SK-N-SH (cell line): Measurements from ENCODE around the gene NANS.

Source experiments
- CHD2 ChIP-seq: fragments of 150-350 bp; IDR thresholded peaks from 2 replicates; pipeline ENCODE4 v1.6.1; 2018; ENCODE audit warnings: low read length; ENCODE audit not compliant: partially characterized antibody
- EZH2phosphoT487 ChIP-seq: fragments of 200-600 bp; sonication (generic); IDR thresholded peaks from 2 replicates; pipeline ENCODE4 v1.6.1; 2017; ENCODE audit warnings: low read depth, mixed run types, mild to moderate bottlenecking, antibody characterized with exemption, moderate library complexity, borderline replicate concordance
- FOXJ3 ChIP-seq: sonication (generic); formaldehyde crosslinking; IDR thresholded peaks from 2 replicates; pipeline ENCODE4 v1.5.1; 2020; ENCODE audit warnings: mild to moderate bottlenecking, missing genetic modification reagents
- JUND ChIP-seq: IDR thresholded peaks from 2 replicates; pipeline ENCODE4 v1.4.0; 2012
- MXI1 ChIP-seq: IDR thresholded peaks from 2 replicates; pipeline ENCODE4 v1.6.1; 2012; ENCODE audit warnings: mild to moderate bottlenecking, low read depth, low read length, improper control_type of control experiment
- NFIC ChIP-seq: IDR thresholded peaks from 2 replicates; pipeline ENCODE4 v1.4.0; 2012; ENCODE audit warnings: borderline replicate concordance
- POLR2AphosphoS5 ChIP-seq: IDR thresholded peaks from 2 replicates; pipeline ENCODE4 v1.6.1; 2012; ENCODE audit warnings: low read depth, low read length
- RFX5 ChIP-seq: IDR thresholded peaks from 2 replicates; pipeline ENCODE4 v1.6.1; 2012; ENCODE audit warnings: mild to moderate bottlenecking, improper control_type of control experiment, low read length
- TAF1 ChIP-seq: IDR thresholded peaks from 2 replicates; pipeline ENCODE4 v1.6.1; 2012; ENCODE audit warnings: low read depth, mild to moderate bottlenecking, low read length, moderate library complexity, borderline replicate concordance
- TCF12 ChIP-seq: IDR thresholded peaks from 2 replicates; pipeline ENCODE4 v1.4.0; 2012
- TF ChIP-seq, protein P1 (sequence below): IDR thresholded peaks from 2 replicates; pipeline ENCODE4 v1.6.1; 2012; ENCODE audit warnings: mild to moderate bottlenecking, low read depth, low read length, moderate library complexity
- TF ChIP-seq, protein P2 (sequence below): fragments of 200-600 bp; sonication (generic); IDR thresholded peaks from 2 replicates; pipeline ENCODE4 v1.6.1; 2017; ENCODE audit warnings: antibody characterized with exemption, mild to moderate bottlenecking, moderate library complexity

DNA sequence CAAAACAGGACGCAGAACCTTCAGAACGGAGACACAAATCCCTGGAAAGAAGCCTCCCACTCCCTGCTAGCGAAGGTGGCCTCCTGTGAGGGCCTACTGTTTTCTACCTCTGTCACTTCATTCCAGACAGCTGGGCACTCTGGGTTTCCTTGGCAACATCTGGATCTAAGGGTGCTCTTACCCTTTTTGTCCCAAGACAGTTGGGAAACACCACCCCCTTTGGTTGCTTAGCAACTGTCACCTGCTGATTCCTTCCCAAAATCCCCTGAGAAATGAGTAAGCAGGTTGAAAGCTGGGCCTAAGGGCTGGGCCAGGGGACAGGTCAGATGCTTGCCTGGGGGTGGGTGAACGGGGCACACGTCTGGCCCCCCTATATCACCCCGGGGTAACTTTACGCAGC, 29.4 kb downstream of the NANS start:
- TF ChIP-seq TCF12 (no peak), CHD2 (no peak), NFIC (no peak), POLR2AphosphoS5 (no peak), JUND (no peak), MXI1 (no peak), FOXJ3 (CRISPR knock-in tag) (no peak), EZH2phosphoT487 (no peak), TAF1 (no peak), RFX5 (no peak)
- TF ChIP-seq, protein P1, sequence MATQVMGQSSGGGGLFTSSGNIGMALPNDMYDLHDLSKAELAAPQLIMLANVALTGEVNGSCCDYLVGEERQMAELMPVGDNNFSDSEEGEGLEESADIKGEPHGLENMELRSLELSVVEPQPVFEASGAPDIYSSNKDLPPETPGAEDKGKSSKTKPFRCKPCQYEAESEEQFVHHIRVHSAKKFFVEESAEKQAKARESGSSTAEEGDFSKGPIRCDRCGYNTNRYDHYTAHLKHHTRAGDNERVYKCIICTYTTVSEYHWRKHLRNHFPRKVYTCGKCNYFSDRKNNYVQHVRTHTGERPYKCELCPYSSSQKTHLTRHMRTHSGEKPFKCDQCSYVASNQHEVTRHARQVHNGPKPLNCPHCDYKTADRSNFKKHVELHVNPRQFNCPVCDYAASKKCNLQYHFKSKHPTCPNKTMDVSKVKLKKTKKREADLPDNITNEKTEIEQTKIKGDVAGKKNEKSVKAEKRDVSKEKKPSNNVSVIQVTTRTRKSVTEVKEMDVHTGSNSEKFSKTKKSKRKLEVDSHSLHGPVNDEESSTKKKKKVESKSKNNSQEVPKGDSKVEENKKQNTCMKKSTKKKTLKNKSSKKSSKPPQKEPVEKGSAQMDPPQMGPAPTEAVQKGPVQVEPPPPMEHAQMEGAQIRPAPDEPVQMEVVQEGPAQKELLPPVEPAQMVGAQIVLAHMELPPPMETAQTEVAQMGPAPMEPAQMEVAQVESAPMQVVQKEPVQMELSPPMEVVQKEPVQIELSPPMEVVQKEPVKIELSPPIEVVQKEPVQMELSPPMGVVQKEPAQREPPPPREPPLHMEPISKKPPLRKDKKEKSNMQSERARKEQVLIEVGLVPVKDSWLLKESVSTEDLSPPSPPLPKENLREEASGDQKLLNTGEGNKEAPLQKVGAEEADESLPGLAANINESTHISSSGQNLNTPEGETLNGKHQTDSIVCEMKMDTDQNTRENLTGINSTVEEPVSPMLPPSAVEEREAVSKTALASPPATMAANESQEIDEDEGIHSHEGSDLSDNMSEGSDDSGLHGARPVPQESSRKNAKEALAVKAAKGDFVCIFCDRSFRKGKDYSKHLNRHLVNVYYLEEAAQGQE = no peak
- TF ChIP-seq, protein P2, sequence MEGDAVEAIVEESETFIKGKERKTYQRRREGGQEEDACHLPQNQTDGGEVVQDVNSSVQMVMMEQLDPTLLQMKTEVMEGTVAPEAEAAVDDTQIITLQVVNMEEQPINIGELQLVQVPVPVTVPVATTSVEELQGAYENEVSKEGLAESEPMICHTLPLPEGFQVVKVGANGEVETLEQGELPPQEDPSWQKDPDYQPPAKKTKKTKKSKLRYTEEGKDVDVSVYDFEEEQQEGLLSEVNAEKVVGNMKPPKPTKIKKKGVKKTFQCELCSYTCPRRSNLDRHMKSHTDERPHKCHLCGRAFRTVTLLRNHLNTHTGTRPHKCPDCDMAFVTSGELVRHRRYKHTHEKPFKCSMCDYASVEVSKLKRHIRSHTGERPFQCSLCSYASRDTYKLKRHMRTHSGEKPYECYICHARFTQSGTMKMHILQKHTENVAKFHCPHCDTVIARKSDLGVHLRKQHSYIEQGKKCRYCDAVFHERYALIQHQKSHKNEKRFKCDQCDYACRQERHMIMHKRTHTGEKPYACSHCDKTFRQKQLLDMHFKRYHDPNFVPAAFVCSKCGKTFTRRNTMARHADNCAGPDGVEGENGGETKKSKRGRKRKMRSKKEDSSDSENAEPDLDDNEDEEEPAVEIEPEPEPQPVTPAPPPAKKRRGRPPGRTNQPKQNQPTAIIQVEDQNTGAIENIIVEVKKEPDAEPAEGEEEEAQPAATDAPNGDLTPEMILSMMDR = no peak
